GM12878 (cell line): Measurements from ENCODE around the gene PTGR3. TPM values are rescaled to one million over a fixed set of nuclear protein-coding genes. Genes with fewer than 3 reads are reported as not detected.

ENCODE experiments used
- CEBPB ChIP-seq, 2 experiments: fragments of 150-350 bp in 1 of 2; IDR thresholded peaks; 2 replicates each; pipeline ENCODE4 v1.6.1; 2012 to 2014; ENCODE audit warnings: low read depth in 2 of 2, low read length in 2 of 2, borderline replicate concordance in 1 of 2, inconsistent platforms in 1 of 2
- ETV6 ChIP-seq, 2 experiments: fragments of 450-650 bp in 1 of 2; IDR thresholded peaks in 1 of 2; conservative IDR thresholded peaks in 1 of 2; 2 replicates each; pipeline ENCODE4 v1.6.1; 2014; ENCODE audit warnings: antibody characterized with exemption in 1 of 2, borderline replicate concordance in 1 of 2, low read depth in 1 of 2, mild to moderate bottlenecking in 1 of 2, moderate library complexity in 1 of 2
- FOXM1 ChIP-seq: IDR thresholded peaks from 2 replicates; pipeline ENCODE4 v1.6.1; 2012; ENCODE audit warnings: low read depth, mild to moderate bottlenecking, inconsistent platforms, low read length, moderate library complexity
- JUND ChIP-seq: IDR thresholded peaks from 2 replicates; pipeline ENCODE4 v1.6.1; 2012; ENCODE audit warnings: low read depth, mild to moderate bottlenecking, low read length, improper control_type of control experiment, moderate library complexity
- MTA3 ChIP-seq: IDR thresholded peaks from 2 replicates; pipeline ENCODE4 v1.6.1; 2012; ENCODE audit warnings: low read length, inconsistent platforms, borderline replicate concordance
- RBBP5 ChIP-seq: fragments of 200-600 bp; sonication (generic); conservative IDR thresholded peaks from 2 replicates; pipeline ENCODE4 v1.6.1; 2016
- SREBF2 ChIP-seq: IDR thresholded peaks from 2 replicates; pipeline ENCODE4 v1.6.1; 2012; ENCODE audit warnings: mild to moderate bottlenecking, low read length
- polyA plus RNA-seq, 11 experiments: library from polyadenylated mRNA; depleted of rRNA in 4 of 11; unstranded in 6 of 11; stranded (reverse) in 5 of 11; fragments of >200 nt; fragmentation: Nextera tagmentation in 4 of 11; fragmentation: Illumina TruSeq in 1 of 11; extraction: Ambion mirVana in 4 of 11; extraction: Trizol in 1 of 11; gene quantifications; 1 replicate in 1 of 11; 2 replicates in 10 of 11; pipeline versions ENCODE4 v1.2.1 to v1.2.3, GENCODE V29; 2011 to 2016; ENCODE audit warnings: inconsistent platforms in 2 of 11, missing spikeins in 2 of 11, low read depth in 1 of 11
- total RNA-seq, 4 experiments: library from RNA; depleted of rRNA in 3 of 4; stranded (reverse); fragments of >200 nt in 3 of 4; fragmentation: Illumina TruSeq in 1 of 4; extraction: Trizol in 1 of 4; gene quantifications; 2 replicates each; pipeline versions ENCODE4 v1.2.1 to v1.2.3, GENCODE V29; 2013 to 2021
- TF ChIP-seq, protein P1 (sequence below): fragments of 450-650 bp; formaldehyde crosslinking; IDR thresholded peaks from 2 replicates; pipeline ENCODE4 v1.5.0; 2022; ENCODE audit warnings: mild to moderate bottlenecking, missing genetic modification characterization
- TF ChIP-seq, protein P2 (sequence below): fragments of 150-350 bp; IDR thresholded peaks from 2 replicates; pipeline ENCODE4 v1.6.1; 2014; ENCODE audit warnings: mild to moderate bottlenecking, low read depth, low read length
- TF ChIP-seq, protein P3 (sequence below): IDR thresholded peaks from 2 replicates; pipeline ENCODE4 v1.6.1; 2012; ENCODE audit warnings: improper control_type of control experiment, low read depth, low read length; ENCODE audit not compliant: insufficient replicate concordance
- TF ChIP-seq, protein P4 (sequence below): fragments of 450-650 bp; IDR thresholded peaks from 2 replicates; pipeline ENCODE4 v1.6.1; 2018; ENCODE audit warnings: mild to moderate bottlenecking, low read depth, moderate library complexity; ENCODE audit not compliant: partially characterized antibody

The PTGR3 gene
- total and polyA plus RNA-seq, 10 of the 15 experiments (the other 5 are each of a cell fraction or from before 2014, with no cell fraction given), result 6.2 to 69.8 (median 21.9) TPM

DNA sequence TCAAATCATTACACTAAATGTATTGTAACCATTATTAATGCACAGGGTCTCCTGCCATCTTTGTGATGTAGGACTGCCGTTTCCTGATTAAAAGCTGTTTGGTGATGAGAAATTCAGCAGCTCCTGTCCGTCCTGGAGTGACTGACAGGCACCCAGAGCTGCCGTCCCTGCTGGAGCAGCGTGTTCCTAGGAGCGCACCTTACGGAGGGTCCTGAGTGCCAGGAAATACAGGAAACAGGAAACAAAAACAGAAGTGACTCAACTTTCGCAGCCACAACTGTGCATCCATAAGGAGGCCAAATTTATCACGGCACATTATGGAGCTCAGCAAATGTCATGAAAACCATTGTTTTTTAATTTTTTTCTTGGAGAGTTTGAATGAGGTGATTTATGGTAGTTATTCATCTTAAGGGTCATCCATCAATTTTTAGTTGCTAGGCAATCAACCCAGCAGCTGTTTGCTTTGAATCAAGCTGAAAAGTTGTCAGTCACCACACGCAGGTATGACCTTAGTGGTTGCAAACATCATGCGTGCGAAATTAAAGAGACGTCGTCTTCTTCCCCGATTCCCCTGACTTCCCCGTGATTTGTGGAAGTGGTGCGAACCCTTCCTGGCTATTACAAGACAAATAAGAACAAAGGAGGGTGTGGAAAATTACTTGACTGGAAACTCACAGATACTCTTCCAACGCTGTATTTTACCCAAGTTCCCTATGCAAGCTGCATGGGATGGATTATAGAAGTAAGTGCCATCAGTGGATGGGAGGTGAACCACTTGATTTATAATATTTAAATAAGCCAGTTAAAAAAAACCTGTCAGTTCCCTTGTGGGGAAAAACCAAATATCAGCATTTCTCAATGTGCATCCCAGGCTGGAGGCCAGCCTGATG lies 21.5 kb upstream of the PTGR3 start (continued):
- TF ChIP-seq, protein P1, sequence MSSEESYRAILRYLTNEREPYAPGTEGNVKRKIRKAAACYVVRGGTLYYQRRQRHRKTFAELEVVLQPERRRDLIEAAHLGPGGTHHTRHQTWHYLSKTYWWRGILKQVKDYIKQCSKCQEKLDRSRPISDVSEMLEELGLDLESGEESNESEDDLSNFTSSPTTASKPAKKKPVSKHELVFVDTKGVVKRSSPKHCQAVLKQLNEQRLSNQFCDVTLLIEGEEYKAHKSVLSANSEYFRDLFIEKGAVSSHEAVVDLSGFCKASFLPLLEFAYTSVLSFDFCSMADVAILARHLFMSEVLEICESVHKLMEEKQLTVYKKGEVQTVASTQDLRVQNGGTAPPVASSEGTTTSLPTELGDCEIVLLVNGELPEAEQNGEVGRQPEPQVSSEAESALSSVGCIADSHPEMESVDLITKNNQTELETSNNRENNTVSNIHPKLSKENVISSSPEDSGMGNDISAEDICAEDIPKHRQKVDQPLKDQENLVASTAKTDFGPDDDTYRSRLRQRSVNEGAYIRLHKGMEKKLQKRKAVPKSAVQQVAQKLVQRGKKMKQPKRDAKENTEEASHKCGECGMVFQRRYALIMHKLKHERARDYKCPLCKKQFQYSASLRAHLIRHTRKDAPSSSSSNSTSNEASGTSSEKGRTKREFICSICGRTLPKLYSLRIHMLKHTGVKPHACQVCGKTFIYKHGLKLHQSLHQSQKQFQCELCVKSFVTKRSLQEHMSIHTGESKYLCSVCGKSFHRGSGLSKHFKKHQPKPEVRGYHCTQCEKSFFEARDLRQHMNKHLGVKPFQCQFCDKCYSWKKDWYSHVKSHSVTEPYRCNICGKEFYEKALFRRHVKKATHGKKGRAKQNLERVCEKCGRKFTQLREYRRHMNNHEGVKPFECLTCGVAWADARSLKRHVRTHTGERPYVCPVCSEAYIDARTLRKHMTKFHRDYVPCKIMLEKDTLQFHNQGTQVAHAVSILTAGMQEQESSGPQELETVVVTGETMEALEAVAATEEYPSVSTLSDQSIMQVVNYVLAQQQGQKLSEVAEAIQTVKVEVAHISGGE (CRISPR knock-in tag), result no peak
- no peak for TF ChIP-seq FOXM1
- no peak for TF ChIP-seq RBBP5
- TF ChIP-seq, protein P2, sequence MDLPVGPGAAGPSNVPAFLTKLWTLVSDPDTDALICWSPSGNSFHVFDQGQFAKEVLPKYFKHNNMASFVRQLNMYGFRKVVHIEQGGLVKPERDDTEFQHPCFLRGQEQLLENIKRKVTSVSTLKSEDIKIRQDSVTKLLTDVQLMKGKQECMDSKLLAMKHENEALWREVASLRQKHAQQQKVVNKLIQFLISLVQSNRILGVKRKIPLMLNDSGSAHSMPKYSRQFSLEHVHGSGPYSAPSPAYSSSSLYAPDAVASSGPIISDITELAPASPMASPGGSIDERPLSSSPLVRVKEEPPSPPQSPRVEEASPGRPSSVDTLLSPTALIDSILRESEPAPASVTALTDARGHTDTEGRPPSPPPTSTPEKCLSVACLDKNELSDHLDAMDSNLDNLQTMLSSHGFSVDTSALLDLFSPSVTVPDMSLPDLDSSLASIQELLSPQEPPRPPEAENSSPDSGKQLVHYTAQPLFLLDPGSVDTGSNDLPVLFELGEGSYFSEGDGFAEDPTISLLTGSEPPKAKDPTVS, result no peak
- no peak for TF ChIP-seq ETV6 (conservative IDR thresholded peaks at IDR 0.05 in 1 of 2, IDR thresholded peaks at IDR 0.05 in 1 of 2; ENCODE audit: borderline replicate concordance in 1 of 2, low read depth in 1 of 2)
- no peak for TF ChIP-seq CEBPB (IDR thresholded peaks at IDR 0.05; ENCODE audit: borderline replicate concordance in 1 of 2, low read depth in 2 of 2, low read length in 2 of 2)
- TF ChIP-seq, protein P3, sequence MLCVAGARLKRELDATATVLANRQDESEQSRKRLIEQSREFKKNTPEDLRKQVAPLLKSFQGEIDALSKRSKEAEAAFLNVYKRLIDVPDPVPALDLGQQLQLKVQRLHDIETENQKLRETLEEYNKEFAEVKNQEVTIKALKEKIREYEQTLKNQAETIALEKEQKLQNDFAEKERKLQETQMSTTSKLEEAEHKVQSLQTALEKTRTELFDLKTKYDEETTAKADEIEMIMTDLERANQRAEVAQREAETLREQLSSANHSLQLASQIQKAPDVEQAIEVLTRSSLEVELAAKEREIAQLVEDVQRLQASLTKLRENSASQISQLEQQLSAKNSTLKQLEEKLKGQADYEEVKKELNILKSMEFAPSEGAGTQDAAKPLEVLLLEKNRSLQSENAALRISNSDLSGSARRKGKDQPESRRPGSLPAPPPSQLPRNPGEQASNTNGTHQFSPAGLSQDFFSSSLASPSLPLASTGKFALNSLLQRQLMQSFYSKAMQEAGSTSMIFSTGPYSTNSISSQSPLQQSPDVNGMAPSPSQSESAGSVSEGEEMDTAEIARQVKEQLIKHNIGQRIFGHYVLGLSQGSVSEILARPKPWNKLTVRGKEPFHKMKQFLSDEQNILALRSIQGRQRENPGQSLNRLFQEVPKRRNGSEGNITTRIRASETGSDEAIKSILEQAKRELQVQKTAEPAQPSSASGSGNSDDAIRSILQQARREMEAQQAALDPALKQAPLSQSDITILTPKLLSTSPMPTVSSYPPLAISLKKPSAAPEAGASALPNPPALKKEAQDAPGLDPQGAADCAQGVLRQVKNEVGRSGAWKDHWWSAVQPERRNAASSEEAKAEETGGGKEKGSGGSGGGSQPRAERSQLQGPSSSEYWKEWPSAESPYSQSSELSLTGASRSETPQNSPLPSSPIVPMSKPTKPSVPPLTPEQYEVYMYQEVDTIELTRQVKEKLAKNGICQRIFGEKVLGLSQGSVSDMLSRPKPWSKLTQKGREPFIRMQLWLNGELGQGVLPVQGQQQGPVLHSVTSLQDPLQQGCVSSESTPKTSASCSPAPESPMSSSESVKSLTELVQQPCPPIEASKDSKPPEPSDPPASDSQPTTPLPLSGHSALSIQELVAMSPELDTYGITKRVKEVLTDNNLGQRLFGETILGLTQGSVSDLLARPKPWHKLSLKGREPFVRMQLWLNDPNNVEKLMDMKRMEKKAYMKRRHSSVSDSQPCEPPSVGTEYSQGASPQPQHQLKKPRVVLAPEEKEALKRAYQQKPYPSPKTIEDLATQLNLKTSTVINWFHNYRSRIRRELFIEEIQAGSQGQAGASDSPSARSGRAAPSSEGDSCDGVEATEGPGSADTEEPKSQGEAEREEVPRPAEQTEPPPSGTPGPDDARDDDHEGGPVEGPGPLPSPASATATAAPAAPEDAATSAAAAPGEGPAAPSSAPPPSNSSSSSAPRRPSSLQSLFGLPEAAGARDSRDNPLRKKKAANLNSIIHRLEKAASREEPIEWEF, result no peak
- TF ChIP-seq, protein P4, sequence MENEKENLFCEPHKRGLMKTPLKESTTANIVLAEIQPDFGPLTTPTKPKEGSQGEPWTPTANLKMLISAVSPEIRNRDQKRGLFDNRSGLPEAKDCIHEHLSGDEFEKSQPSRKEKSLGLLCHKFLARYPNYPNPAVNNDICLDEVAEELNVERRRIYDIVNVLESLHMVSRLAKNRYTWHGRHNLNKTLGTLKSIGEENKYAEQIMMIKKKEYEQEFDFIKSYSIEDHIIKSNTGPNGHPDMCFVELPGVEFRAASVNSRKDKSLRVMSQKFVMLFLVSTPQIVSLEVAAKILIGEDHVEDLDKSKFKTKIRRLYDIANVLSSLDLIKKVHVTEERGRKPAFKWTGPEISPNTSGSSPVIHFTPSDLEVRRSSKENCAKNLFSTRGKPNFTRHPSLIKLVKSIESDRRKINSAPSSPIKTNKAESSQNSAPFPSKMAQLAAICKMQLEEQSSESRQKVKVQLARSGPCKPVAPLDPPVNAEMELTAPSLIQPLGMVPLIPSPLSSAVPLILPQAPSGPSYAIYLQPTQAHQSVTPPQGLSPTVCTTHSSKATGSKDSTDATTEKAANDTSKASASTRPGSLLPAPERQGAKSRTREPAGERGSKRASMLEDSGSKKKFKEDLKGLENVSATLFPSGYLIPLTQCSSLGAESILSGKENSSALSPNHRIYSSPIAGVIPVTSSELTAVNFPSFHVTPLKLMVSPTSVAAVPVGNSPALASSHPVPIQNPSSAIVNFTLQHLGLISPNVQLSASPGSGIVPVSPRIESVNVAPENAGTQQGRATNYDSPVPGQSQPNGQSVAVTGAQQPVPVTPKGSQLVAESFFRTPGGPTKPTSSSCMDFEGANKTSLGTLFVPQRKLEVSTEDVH, result no peak
- TF ChIP-seq MTA3, result no peak
- no peak for TF ChIP-seq JUND
- TF ChIP-seq SREBF2, result no peak
